Embryonic facial prominence (tissue), 1 donor: ENCODE results near the gene NOTO.
"Not testable (repeated sequence)": the region's sequence is repeated elsewhere in the genome, so short reads cannot be mapped to it uniquely, and the experiment has no call there.

Source experiments
- DNase-seq: peaks from one replicate; pipeline ENCODE4 v3.0.0-alpha.2; 2016; ENCODE audit errors: extremely low spot score

The NOTO gene

DNA sequence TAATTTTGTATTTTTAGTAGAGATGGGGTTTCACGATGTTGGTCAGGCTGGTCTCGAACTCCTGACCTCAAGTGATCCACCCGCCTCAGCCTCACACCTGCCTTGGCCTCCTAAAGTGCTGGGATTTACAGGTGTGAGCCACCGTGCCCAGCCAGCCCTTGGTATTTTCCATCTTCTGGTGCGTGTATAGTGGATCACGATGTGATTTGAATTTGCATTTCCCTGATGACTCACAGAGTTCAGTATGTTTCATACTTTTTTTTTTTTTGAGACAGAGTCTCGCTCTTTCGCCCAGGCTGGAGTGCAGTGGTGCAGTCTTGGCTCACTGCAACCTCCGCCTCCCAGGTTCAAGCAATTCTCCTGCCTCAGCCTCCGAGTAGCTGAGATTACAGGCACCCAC is 2.1 kb upstream of the NOTO start:
- not testable (repeated sequence) for DNase-seq

GRCh38 chr2:73203055-73203681 is 794 bp downstream of the NOTO start:
- DNase-seq = no peak

DNA sequence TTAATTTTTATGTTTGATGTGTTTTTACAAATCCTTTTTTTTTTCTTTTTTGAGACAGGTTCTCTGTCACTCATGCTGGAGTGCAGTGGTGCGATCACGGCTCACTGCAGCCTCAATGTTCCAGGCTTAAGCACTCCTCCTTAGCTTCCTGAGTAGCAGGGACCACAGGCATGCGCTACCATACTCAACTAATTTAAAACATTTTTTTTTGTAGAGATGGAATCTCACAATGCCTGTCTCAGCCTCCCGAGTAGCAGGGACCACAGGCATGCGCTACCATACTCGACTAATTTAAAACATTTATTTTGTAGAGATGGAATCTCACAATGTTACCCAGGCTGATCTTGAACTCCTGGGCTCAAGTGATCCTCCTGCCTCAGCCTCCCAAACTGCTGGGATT is 3.2 kb downstream of the NOTO start:
- DNase-seq = no peak

GRCh38 chr2:73208258-73208657 is 5.9 kb downstream of the NOTO start:
- DNase-seq = no peak

DNA sequence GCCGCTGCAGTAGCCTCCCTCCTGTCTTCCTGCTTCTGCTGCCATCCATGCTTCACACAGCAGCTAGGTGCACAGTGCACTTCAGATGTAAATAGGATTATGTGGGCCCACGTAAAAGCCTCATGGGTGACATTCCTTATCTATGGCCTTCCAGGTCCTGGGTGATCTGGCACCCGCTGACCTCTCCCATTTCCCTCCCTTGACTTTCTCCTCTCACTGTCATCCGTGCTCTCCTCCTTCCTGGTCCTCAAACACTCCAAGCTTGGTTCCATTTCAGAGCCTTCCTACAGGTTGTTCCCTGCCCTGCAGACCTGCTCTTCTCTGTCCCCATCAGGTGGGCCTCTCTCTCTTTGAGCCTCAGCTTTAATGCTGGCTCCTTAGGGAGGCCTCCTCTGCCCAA is 7.6 kb downstream of the NOTO start:
- no peak for DNase-seq

- DNase-seq = no peak
Observed at GRCh38 chr2:73210696-73211095, 8.3 kb downstream of the NOTO start.

GRCh38 chr2:73212098-73212447 is 9.7 kb downstream of the NOTO start:
- no peak for DNase-seq

GRCh38 chr2:73212448-73213176 is 10.2 kb downstream of the NOTO start:
- no peak for DNase-seq

- DNase-seq = peak; percentile 43
Observed at GRCh38 chr2:73214120-73215035, 12.0 kb downstream of the NOTO start, which contains the start of gene SMYD5. Gene SMYD5 (plus strand): TSS chr2:73214245. CDS start chr2:73214267, 22 bp downstream.

DNA sequence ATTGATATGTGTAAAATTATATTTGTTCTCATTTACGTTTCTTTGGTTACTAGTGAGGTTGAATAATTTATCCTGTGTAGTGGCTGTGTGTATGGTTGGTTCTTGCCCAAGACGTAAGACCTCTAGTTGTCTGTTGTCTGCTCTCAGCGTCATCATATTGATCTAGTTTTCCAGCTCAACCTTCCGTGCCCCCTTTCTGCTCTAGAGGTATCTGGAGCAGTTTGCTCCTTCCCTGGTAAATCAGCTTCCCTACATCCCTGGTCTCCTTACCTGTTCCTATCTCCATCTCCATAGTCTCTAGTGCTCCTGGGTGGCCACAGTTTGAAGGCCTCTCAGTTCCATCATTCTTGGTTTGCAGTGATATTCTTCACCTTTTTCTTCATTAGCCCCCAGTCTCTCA is 12.9 kb downstream of the NOTO start:
- DNase-seq = no peak

GRCh38 chr2:73217160-73217559 is 14.8 kb downstream of the NOTO start:
- DNase-seq = no peak

- DNase-seq = no peak
Observed at GRCh38 chr2:73217826-73218225, 15.5 kb downstream of the NOTO start.

- DNase-seq = no peak
Observed at GRCh38 chr2:73218298-73218697, 15.9 kb downstream of the NOTO start.

GRCh38 chr2:73223821-73224220 is 21.4 kb downstream of the NOTO start:
- no peak for DNase-seq

- DNase-seq = no peak
Observed at GRCh38 chr2:73225513-73226360, 23.4 kb downstream of the NOTO start.

- DNase-seq = no peak
Observed at GRCh38 chr2:73227086-73227485, 24.7 kb downstream of the NOTO start.

- no peak for DNase-seq
Observed at GRCh38 chr2:73228631-73229030, 26.3 kb downstream of the NOTO start.

- no peak for DNase-seq
Observed at GRCh38 chr2:73232403-73233153, 30.2 kb downstream of the NOTO start.

DNA sequence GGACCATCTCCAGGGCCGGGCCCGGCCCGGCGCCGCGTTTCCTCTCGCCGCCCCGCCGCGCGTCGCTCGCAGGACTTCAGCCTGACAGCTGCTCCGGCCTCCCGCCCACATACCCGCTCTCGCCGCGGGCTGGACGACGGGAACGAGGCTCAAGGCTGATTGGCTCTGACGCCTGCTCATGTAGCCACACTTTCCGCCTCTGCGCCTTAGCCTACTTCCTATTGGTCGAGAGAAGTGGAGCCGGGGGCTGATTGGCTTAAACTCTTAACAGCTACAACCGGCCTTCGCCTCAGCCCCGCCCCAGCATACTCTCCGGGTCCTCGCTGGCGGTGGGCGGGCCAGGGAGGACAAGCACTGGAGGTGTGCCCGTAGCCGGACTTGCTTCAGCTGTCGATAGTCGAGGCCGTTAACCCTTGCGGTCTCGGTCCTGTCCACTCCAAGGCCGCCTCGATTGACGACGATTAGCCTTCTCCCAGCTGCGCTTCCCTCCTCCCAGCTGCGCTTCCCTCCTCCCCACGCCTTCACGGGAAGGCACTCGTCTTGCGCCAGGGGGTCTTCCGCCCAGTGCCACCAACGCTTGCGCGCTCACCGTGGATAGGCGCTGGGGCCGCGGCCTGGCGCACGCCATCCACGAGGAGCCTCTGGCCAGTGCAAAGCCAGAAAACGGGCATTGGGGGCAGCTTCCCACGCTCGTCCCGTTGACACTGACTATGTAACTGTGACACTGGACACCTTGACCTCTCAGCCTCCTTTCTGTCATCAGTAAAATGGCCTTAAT is 31.0 kb downstream of the NOTO start, which contains the start of gene PRADC1:
PRADC1 (minus strand) TSS at position 86 of the 778 bp plus-strand sequence; CDS start at position 7, 79 bp downstream.
- DNase-seq = peak; percentile 97
